C4-2B (cell line): Measurements from ENCODE around the gene RIPOR2.

Experiments
- H3K27ac ChIP-seq: fragments of 450-650 bp; 2 replicates; pipeline ENCODE4 v1.5.1; 2017
- CTCF ChIP-seq: fragments of 450-650 bp; conservative IDR thresholded peaks from 2 replicates; pipeline ENCODE4 v1.5.1; 2017; ENCODE audit warnings: mild to moderate bottlenecking
- ZFX ChIP-seq: fragments of 450-650 bp; IDR thresholded peaks from 2 replicates; pipeline ENCODE4 v1.6.1; 2017

RIPOR2 gene

GRCh38 chr6:24963887-24964570, 28.3 kb upstream of the RIPOR2 start:
- TF ChIP-seq ZFX, result no peak
- no peak for TF ChIP-seq CTCF
- peak overlapping the region; percentile 37; the same call in 1 of the 2 replicates for H3K27ac ChIP-seq

DNA sequence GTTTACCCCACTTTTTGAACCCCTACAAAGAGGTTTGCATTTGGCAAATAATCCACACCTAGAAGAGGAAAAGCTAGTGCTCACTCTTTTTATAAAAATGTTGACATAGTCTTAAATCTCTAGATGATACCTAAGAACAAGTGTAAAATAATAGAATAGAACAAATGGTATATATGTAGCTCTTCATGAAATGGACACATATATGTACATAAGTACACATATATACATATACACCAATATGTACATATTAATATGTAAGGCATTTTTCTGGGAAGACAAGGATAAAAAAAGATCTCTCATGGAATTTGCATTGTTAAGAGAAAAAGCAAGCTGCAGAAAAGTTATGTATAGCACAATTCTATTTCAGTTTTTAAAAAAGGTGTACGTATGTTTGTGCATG, 27.6 kb upstream of the RIPOR2 start:
- TF ChIP-seq ZFX (no peak), CTCF (no peak)
- H3K27ac ChIP-seq, result peak overlapping the region; percentile 43

DNA sequence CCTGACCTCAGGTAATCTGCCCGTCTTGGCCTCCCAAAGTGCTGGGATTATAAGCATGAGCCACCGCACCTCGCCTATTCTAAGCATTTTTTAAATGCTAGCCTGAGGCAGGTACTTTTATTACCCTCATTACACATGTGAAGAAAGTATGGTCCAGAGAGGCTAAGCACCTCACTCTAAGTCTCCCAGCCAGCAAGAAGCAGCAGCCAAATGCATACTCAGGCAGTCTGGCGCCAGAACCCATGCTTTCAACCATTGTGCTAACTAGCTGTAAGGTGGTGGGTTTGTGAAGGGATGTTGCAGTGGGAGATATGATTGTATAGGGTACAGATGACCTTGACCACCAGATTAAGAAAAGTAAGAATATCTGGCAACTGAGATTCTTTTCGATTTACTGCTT, 26.1 kb upstream of the RIPOR2 start:
- TF ChIP-seq CTCF (no peak), ZFX (no peak)
- H3K27ac ChIP-seq, result peak overlapping the region; percentile 99

DNA sequence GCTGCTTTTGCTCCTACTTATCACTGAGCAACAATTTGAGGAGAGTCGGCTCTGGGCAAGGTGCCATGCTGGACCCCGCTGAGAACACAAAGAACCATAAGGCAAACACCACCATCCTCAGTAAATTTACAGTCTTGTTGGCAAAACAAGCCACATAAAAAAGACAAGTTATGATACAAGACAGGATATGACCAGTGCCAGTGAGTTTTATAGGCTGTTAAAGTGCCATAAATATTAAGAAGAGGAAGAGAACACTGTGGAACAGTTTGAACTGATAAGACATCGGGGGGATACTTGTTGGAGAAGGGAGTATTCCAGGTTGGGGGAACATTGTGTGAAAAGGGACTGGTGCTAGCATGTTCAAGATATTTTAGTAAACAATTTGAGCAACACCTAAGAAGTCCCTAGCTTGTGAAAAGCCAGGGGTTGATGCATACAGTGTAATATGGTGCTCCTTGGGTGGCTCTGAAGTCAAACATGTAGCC, 25.3 kb upstream of the RIPOR2 start:
- H3K27ac ChIP-seq, result peak overlapping the region; percentile 99
- TF ChIP-seq CTCF, result no peak
- no peak for TF ChIP-seq ZFX

- H3K27ac ChIP-seq, result peak overlapping the region; percentile 99; the same call in 1 of the 2 replicates
- no peak for TF ChIP-seq CTCF
- TF ChIP-seq ZFX, result no peak
Observed at GRCh38 chr6:24959319-24959718, 23.6 kb upstream of the RIPOR2 start.

DNA sequence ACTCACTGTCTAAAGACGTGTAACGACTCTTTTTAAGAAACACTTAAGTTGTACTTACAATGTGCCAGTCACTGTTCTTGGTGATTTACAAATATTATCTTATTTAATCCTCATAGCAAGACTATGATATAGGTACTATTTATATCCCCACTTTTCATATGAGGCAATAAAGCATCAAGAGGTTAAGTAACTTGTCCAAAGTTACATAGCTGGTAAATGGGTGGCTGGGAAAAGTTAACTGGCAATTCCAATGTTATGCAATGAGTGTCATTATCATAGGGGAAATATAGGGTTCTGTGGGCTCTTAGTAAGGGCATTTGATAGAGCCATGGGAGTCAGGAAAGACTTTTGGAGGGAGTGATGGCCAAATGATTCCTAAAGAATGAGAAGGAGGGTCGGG, 21.4 kb upstream of the RIPOR2 start:
- TF ChIP-seq ZFX, result no peak
- no peak for TF ChIP-seq CTCF
- H3K27ac ChIP-seq, result 0 out of 2 replicates have a peak overlapping the region, but pooled peaks have one; percentile 14

- no peak overlapping the region for H3K27ac ChIP-seq
- TF ChIP-seq ZFX (no peak), CTCF (no peak)
Observed at GRCh38 chr6:24953726-24954125, 18.0 kb upstream of the RIPOR2 start.
